Right lobe of liver (tissue), 6 donors: ENCODE measurements around the gene ZFPM1. TPM values are rescaled to one million over a fixed set of nuclear protein-coding genes. Genes with fewer than 3 reads are reported as not detected.
A peak's percentile ranks its signal among the peaks of the same experiment; 100 is the strongest.

Experiments used
- ATAC-seq, 4 donors: fragments of 200-7000 bp; cut with Tn5 transposase; one replicate each; pipeline ENCODE4 v1.9.1; 2020; ENCODE audit warnings: mild to moderate bottlenecking in 4 of 4, moderate library complexity in 4 of 4
- DNase-seq, 3 donors: peaks; one replicate each; pipeline ENCODE4 v3.0.0-alpha.2; 2020
- H3K27ac ChIP-seq, 3 donors: fragments of 200-600 bp; one replicate each; pipeline ENCODE4 v1.8.0; 2022
- H3K27me3 ChIP-seq, 2 donors: fragments of 200-600 bp; one replicate each; pipeline ENCODE4 v1.8.0; 2022
- H3K36me3 ChIP-seq, 4 donors: fragments of 200-600 bp; sonication (generic) in 1 of 4; one replicate each; pipeline versions ENCODE4 v1.5.1 to v1.8.0; 2017 to 2022; ENCODE audit warnings: control low read depth in 1 of 4
- H3K4me1 ChIP-seq, 4 donors: fragments of 200-600 bp; sonication (generic) in 1 of 4; one replicate each; pipeline versions ENCODE4 v1.5.1 to v1.8.0; 2017 to 2022; ENCODE audit warnings: control low read depth in 1 of 4
- H3K4me3 ChIP-seq, 3 donors: fragments of 200-600 bp; one replicate each; pipeline ENCODE4 v1.8.0; 2022
- H3K9me3 ChIP-seq, 4 donors: fragments of 200-600 bp; sonication (generic) in 1 of 4; one replicate each; pipeline versions ENCODE4 v1.5.1 to v1.8.0; 2017 to 2022; ENCODE audit warnings: control low read depth in 1 of 4
- POLR2A ChIP-seq: fragments of 450-650 bp; IDR thresholded peaks from one replicate; pipeline ENCODE4 v1.6.1; 2017; ENCODE audit warnings: antibody characterized with exemption, mild to moderate bottlenecking
- WGBS: methylation state at CpG from one replicate; pipeline ENCODE4 v1.1.6; 2018; ENCODE audit warnings: low coverage, low lambda C conversion rate; ENCODE audit not compliant: insufficient coverage; ENCODE audit errors: missing lambda C conversion rate; 5-methylcytosine and 5-hydroxymethylcytosine counted together
- intact Hi-C, 2 donors: fragments of 100-400 bp; cut with DNase I; formaldehyde crosslinking; loops; one replicate each; pipeline versions ENCODE4 v1.11.2 to v1.14.1; 2022
- total RNA-seq, 6 experiments: library from RNA; depleted of rRNA in 2 of 6; stranded (reverse); fragments of >200 nt in 2 of 6; fragmentation: NEBNext Ultra II Directional in 3 of 6; extraction: Animal tissue kit (Norgen Biotek cat#: 25700) in 3 of 6; gene quantifications; one replicate each; pipeline versions ENCODE4 v1.1.0 to v1.2.4, GENCODE V29; 2016 to 2023
- TF ChIP-seq, protein P1 (sequence below), 4 donors: fragments of 200-600 bp in 3 of 4; fragments of 450-650 bp in 1 of 4; IDR thresholded peaks; one replicate each; pipeline versions ENCODE4 v1.5.1 to v1.8.0; 2016 to 2022; ENCODE audit warnings: antibody characterized with exemption in 4 of 4, mild to moderate bottlenecking in 2 of 4
- donor health status: DM: no; HTN: yes; CAD: no.
- donor health status: DM: no; HTN: no; CAD: no.
- donor health status: DM: no; HTN: no; CAD: no.
- donor health status: DM: no; HTN: yes; CAD: no.
- donor health status: DM: no; HTN: yes; CAD: no.

Gene ZFPM1
- total RNA-seq, 6 experiments from 2014 or later = 3.8 to 15.5 (median 8.3) TPM

DNA sequence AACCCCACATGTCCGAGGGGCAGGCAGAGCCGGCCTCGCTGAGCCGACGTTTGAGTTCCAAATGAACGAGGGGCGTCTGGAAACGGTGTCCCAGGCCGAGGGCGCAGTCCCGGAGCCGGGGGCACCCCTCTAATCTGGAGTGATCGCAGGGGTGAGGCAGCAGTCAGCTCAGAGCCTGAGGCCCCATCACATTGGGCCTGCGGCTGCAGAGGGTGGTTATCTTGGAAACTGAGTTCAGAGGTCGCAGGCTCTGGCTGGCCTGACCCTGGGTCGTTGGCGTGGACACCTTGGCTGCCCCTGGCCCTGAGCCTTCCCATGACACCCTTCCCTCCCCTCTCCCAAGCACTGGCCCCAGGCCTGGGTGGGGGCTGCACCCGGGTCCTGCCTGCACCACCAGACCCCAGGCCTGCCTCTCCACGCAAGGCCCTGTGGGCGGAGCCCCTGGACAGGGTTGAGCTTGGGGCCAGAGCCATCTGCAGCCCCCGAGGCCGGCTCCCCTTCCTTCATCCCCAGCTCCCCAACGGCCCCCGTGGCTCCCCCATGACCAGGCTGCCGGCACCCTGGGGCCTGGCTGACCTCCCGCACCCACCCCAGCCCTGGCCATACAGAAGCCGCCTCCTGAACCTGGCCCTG, 45.6 kb downstream of the ZFPM1 start:
- peaks cover 2 to 39% (median 29%) of the 10 kb centered on the region in 4 donors for H3K4me1 ChIP-seq

DNA sequence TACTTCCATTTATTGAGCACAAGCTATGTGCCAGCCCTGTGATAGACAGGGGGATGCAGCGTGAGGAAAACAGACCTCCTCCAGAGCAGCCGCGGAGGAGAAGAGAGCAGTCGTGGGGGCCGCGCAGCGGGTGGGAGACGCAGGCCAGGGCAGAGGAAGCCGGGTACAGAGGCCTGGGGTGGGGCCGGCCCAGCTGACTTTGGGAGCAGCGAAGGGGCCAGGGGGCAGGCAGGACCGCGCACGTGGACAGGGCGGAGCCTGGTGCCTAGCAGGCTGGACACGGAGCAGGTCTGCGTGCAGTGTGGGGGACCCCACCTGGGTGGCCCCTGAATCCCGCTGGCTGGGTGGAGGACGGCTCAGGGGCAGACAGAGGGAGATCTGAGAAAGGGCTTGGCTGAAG, 46.2 kb downstream of the ZFPM1 start:
- intact Hi-C loops = no loop called here
- peak overlapping the region; percentile 42 to 84 (median 47) for H3K27ac ChIP-seq
- DNase-seq (peak; percentile 59 to 78 (median 68)), ATAC-seq (peak; percentile 22 to 56 (median 40))
- no peak overlapping the region for H3K4me3 ChIP-seq
- H3K27me3 ChIP-seq = no peaks in the 10 kb centered on the region
- H3K36me3 ChIP-seq = no peaks in the 10 kb centered on the region
- peaks cover 2 to 45% (median 35%) of the 10 kb centered on the region in 4 donors for H3K4me1 ChIP-seq
- no peaks in the 10 kb centered on the region for H3K9me3 ChIP-seq
- 39% methylated on average over 8 of the region's 19 CpGs for WGBS
- no peak for TF ChIP-seq POLR2A
- TF ChIP-seq, protein P1, sequence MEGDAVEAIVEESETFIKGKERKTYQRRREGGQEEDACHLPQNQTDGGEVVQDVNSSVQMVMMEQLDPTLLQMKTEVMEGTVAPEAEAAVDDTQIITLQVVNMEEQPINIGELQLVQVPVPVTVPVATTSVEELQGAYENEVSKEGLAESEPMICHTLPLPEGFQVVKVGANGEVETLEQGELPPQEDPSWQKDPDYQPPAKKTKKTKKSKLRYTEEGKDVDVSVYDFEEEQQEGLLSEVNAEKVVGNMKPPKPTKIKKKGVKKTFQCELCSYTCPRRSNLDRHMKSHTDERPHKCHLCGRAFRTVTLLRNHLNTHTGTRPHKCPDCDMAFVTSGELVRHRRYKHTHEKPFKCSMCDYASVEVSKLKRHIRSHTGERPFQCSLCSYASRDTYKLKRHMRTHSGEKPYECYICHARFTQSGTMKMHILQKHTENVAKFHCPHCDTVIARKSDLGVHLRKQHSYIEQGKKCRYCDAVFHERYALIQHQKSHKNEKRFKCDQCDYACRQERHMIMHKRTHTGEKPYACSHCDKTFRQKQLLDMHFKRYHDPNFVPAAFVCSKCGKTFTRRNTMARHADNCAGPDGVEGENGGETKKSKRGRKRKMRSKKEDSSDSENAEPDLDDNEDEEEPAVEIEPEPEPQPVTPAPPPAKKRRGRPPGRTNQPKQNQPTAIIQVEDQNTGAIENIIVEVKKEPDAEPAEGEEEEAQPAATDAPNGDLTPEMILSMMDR (IDR thresholded peaks at IDR 0.05) = no peak

More for the DNA sequence above, 45.6 kb downstream of the ZFPM1 start:
- Histone ChIP-seq H3K9me3 (no peaks in the 10 kb centered on the region), H3K4me3 (peak overlapping the region in 1 of 3 donors; percentile 4), H3K27me3 (no peaks in the 10 kb centered on the region), H3K36me3 (no peaks in the 10 kb centered on the region), H3K27ac (peak overlapping the region in 2 of 3 donors; percentile 42 to 84)
- intact Hi-C loops = no loop called here
- ATAC-seq (peak; percentile 58 to 76 (median 75)), DNase-seq (peak; percentile 69 to 87 (median 86))
- 40% methylated on average over 1 of the region's 27 CpGs for WGBS
- TF ChIP-seq POLR2A = no peak
- TF ChIP-seq, protein P1 (IDR thresholded peaks at IDR 0.05) = no peak

DNA sequence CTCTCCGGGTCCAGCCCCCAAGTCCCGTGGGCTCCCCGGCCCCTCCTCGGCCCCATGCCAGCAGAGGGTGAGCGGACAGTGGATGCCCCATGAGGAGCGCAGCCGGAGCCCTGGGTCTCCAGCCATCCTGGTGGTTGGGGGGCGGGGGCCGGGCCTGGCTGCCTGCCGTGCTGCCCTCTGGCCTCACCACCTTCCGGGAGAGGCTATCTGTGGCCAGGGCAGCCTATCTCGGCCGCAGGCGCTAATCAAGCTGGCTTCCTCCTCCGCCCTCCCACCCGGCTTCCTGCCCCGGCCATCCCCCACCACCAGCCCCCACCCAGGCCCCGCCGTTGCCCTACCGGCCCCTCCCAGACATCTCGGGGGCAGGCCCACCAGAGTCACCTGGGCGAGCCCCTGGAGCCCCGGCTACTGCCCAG, 46.8 kb downstream of the ZFPM1 start:
- H3K4me3 ChIP-seq = no peak overlapping the region
- ATAC-seq (peak; percentile 52 to 60 (median 58)), DNase-seq (peak; percentile 71 to 78 (median 74))
- H3K27me3 ChIP-seq = no peaks in the 10 kb centered on the region
- WGBS = 9% methylated on average over 8 of the region's 23 CpGs
- H3K36me3 ChIP-seq = no peaks in the 10 kb centered on the region
- TF ChIP-seq, protein P1 (IDR thresholded peaks at IDR 0.05) = no peak
- no peak for TF ChIP-seq POLR2A
- peaks cover 2 to 50% (median 40%) of the 10 kb centered on the region in 4 donors for H3K4me1 ChIP-seq
- H3K9me3 ChIP-seq = no peaks in the 10 kb centered on the region
- peak overlapping the region; percentile 42 to 84 (median 50) for H3K27ac ChIP-seq
- intact Hi-C loops = no loop called here

DNA sequence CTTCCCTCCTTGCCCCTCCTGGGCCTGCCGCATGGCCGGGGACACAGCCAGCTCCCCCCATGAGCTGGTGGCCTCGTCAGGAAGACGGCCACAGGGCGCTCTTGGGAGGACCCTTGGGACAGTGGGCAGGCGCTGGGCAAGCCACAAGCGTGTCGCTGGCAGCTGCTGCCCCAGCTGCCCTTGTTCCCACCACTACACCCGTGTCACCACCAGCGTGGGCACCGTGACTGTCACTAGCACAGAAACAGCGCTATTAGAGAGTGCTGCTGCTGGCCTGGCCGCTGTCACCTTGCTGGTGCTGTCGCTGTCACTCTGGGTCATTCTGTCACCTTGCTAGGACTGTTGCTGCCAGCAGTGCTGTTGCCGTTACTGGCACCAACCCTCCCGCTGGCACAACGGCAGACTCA, 47.2 kb downstream of the ZFPM1 start:
- no CpG with 5 or more reads among the region's 17 CpGs for WGBS
- Histone ChIP-seq H3K36me3 (no peaks in the 10 kb centered on the region), H3K27ac (peak overlapping the region; percentile 42 to 84 (median 50)), H3K9me3 (no peaks in the 10 kb centered on the region), H3K27me3 (no peaks in the 10 kb centered on the region), H3K4me1 (peaks cover 2 to 54% (median 42%) of the 10 kb centered on the region in 4 donors), H3K4me3 (no peak overlapping the region)
- intact Hi-C loops = no loop called here
- DNase-seq (peak; percentile 65 to 84 (median 83)), ATAC-seq (peak; percentile 26 to 49 (median 42))
- no peak for TF ChIP-seq POLR2A
- TF ChIP-seq, protein P1 (IDR thresholded peaks at IDR 0.05) = no peak
